Measurements from ENCODE around the gene LRBA. TPM values are rescaled to one million over a fixed set of nuclear protein-coding genes. Genes with fewer than 3 reads are reported as not detected.

Gene LRBA
- total RNA-seq, 5 donors from 2014 or later (not counting 1 experiment from before 2014, with no cell fraction given), result 56.1 to 81.7 (median 56.9) TPM

- Histone ChIP-seq H3K27me3 (replicated peaks in 1 of 2; ENCODE audit: control insufficient read depth in 2 of 2, extremely low read depth in 1 of 2, insufficient read depth in 2 of 2, low read length in 1 of 2) (no peaks in the 10 kb centered on the region), H3K36me3 (ENCODE audit: control insufficient read depth in 2 of 2, extremely low read depth in 1 of 2, insufficient read depth in 1 of 2, low read length in 1 of 2) (no peaks in the 10 kb centered on the region), H3K27ac (ENCODE audit: low read length) (no peak overlapping the region), H3K4me3 (ENCODE audit: control insufficient read depth in 1 of 2, extremely low read depth in 1 of 2, low read length in 1 of 2) (no peak overlapping the region), H3K4me1 (ENCODE audit: control insufficient read depth in 1 of 2, extremely low read depth in 1 of 2, insufficient read depth in 2 of 2, low read length in 2 of 2) (no peaks in the 10 kb centered on the region), H3K9me3 (no peaks in the 10 kb centered on the region)
- peaks cover 0 to 3% (median 2%) of the 10 kb centered on the region in 3 donors for H3K4me1 Mint-ChIP-seq
- ChIA-PET CTCF (no interaction called here), POLR2A (no interaction called here)
- DNase-seq (no peak), ATAC-seq (replicated peaks in 1 of 4) (no peak)
- no peaks in the 10 kb centered on the region for H3K27me3 Mint-ChIP-seq
- WGBS (ENCODE audit: insufficient coverage), result 40% methylated on average over 1 of the region's 2 CpGs
- no peaks in the 10 kb centered on the region for H3K9me3 Mint-ChIP-seq
- no peak overlapping the region for H3K4me3 Mint-ChIP-seq
- H3K27ac Mint-ChIP-seq, result no peak overlapping the region
- peaks cover 42% of the 10 kb centered on the region for H3K36me3 Mint-ChIP-seq
Observed at GRCh38 chr4:150694438-150694837, 320.6 kb downstream of the LRBA start.

GRCh38 chr4:150683775-150684350 is 331.2 kb downstream of the LRBA start:
- no peaks in the 10 kb centered on the region for H3K27me3 ChIP-seq (replicated peaks in 1 of 2; ENCODE audit: control insufficient read depth in 2 of 2, extremely low read depth in 1 of 2, insufficient read depth in 2 of 2, low read length in 1 of 2)
- CTCF ChIA-PET, result no interaction called here
- no peak for ATAC-seq (replicated peaks in 1 of 4)

GRCh38 chr4:150682126-150682525 is 333.0 kb downstream of the LRBA start:
- Histone ChIP-seq H3K4me1 (ENCODE audit: control insufficient read depth in 1 of 2, extremely low read depth in 1 of 2, insufficient read depth in 2 of 2, low read length in 2 of 2) (no peaks in the 10 kb centered on the region), H3K9me3 (no peaks in the 10 kb centered on the region), H3K27me3 (replicated peaks in 1 of 2; ENCODE audit: control insufficient read depth in 2 of 2, extremely low read depth in 1 of 2, insufficient read depth in 2 of 2, low read length in 1 of 2) (no peaks in the 10 kb centered on the region), H3K4me3 (ENCODE audit: control insufficient read depth in 1 of 2, extremely low read depth in 1 of 2, low read length in 1 of 2) (no peak overlapping the region), H3K36me3 (ENCODE audit: control insufficient read depth in 2 of 2, extremely low read depth in 1 of 2, insufficient read depth in 1 of 2, low read length in 1 of 2) (peaks cover 0 to 13% of the 10 kb centered on the region in 2 donors), H3K27ac (ENCODE audit: low read length) (no peak overlapping the region)
- ATAC-seq (replicated peaks in 1 of 4) (no peak), DNase-seq (no peak)
- Mint-ChIP-seq H3K4me1 (peaks cover 2 to 6% (median 2%) of the 10 kb centered on the region in 3 donors), H3K27ac (no peak overlapping the region), H3K9me3 (no peaks in the 10 kb centered on the region), H3K36me3 (peaks cover 41% of the 10 kb centered on the region), H3K27me3 (no peaks in the 10 kb centered on the region), H3K4me3 (no peak overlapping the region)
- 80% methylated on average over 1 of the region's 1 CpG for WGBS (ENCODE audit: insufficient coverage)
- ChIA-PET CTCF (no interaction called here), POLR2A (no interaction called here)

More at GRCh38 chr4:150683775-150684350, 331.2 kb downstream of the LRBA start:
- Mint-ChIP-seq H3K4me3 (no peak overlapping the region), H3K36me3 (peaks cover 43% of the 10 kb centered on the region), H3K27me3 (no peaks in the 10 kb centered on the region), H3K4me1 (peaks cover 5 to 10% (median 8%) of the 10 kb centered on the region in 3 donors), H3K27ac (no peak overlapping the region), H3K9me3 (no peaks in the 10 kb centered on the region)
- WGBS (ENCODE audit: insufficient coverage), result no CpG with 5 or more reads among the region's 2 CpGs
- Histone ChIP-seq H3K4me1 (ENCODE audit: control insufficient read depth in 1 of 2, extremely low read depth in 1 of 2, insufficient read depth in 2 of 2, low read length in 2 of 2) (no peaks in the 10 kb centered on the region), H3K4me3 (ENCODE audit: control insufficient read depth in 1 of 2, extremely low read depth in 1 of 2, low read length in 1 of 2) (no peak overlapping the region), H3K27ac (ENCODE audit: low read length) (no peak overlapping the region), H3K9me3 (no peaks in the 10 kb centered on the region), H3K36me3 (ENCODE audit: control insufficient read depth in 2 of 2, extremely low read depth in 1 of 2, insufficient read depth in 1 of 2, low read length in 1 of 2) (peaks cover 0 to 13% of the 10 kb centered on the region in 2 donors)
- POLR2A ChIA-PET, result no interaction called here
- DNase-seq, result no peak

DNA sequence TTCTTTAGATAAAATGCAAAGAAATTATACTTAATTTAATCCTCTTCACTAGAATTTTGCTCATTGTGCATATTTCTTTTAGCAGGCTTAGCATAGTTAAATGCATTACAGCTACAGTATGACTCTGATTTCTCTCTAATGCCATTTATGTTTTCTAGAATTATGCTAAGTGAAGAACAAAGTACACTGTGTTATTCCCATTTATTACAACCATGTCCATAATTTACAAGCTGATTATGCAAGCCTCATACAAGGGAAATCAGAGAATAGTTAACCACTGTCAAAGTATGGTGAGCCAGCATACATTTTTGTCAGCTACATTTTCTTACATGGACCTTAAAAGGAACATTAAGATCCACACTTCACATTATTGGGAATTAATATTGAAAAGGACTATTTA is 334.0 kb downstream of the LRBA start:
- H3K27me3 ChIP-seq (replicated peaks in 1 of 2; ENCODE audit: control insufficient read depth in 2 of 2, extremely low read depth in 1 of 2, insufficient read depth in 2 of 2, low read length in 1 of 2), result no peaks in the 10 kb centered on the region
- H3K27ac ChIP-seq (ENCODE audit: low read length), result no peak overlapping the region
- ATAC-seq (replicated peaks in 1 of 4) (no peak), DNase-seq (no peak)
- no peaks in the 10 kb centered on the region for H3K9me3 ChIP-seq
- H3K4me3 Mint-ChIP-seq, result no peak overlapping the region
- H3K4me3 ChIP-seq (ENCODE audit: control insufficient read depth in 1 of 2, extremely low read depth in 1 of 2, low read length in 1 of 2), result no peak overlapping the region
- peaks cover 0 to 13% of the 10 kb centered on the region in 2 donors for H3K36me3 ChIP-seq (ENCODE audit: control insufficient read depth in 2 of 2, extremely low read depth in 1 of 2, insufficient read depth in 1 of 2, low read length in 1 of 2)
- ChIA-PET POLR2A (no interaction called here), CTCF (interaction anchor here in 1 of 2 donors (0.6 kb wide), 1 partner anchor 15 kb away, joined by 3 read pairs; no protein-coding TSS in a partner anchor)
- H3K4me1 ChIP-seq (ENCODE audit: control insufficient read depth in 1 of 2, extremely low read depth in 1 of 2, insufficient read depth in 2 of 2, low read length in 2 of 2), result no peaks in the 10 kb centered on the region
- no peaks in the 10 kb centered on the region for H3K27me3 Mint-ChIP-seq
- H3K36me3 Mint-ChIP-seq, result peaks cover 42% of the 10 kb centered on the region
- no peak overlapping the region for H3K27ac Mint-ChIP-seq
- H3K4me1 Mint-ChIP-seq, result peaks cover 2 to 6% (median 2%) of the 10 kb centered on the region in 3 donors
- H3K9me3 Mint-ChIP-seq, result no peaks in the 10 kb centered on the region

DNA sequence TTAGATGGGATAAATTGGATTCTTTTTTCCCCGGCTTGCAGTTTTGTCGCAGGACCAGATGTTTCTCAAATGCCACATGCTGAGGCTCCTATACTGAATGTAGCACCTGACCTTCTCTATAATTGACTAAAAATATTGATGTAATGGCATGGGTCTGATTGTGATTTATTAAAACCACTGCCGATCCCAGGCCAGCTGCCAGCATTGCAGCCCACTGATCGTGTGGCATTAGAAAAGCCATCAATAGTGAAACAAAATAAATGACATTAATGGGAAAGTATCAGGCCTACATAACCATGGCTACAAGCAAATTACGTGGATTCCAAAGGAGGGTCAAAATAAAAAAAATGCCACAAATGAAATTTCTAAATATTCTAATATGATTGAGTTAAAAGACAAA is 334.4 kb downstream of the LRBA start:
- CTCF ChIA-PET, result interaction anchor here in 1 of 2 donors (0.6 kb wide), 1 partner anchor 186 kb away, joined by 6 read pairs; no protein-coding TSS in a partner anchor
- Mint-ChIP-seq H3K27ac (no peak overlapping the region), H3K27me3 (no peaks in the 10 kb centered on the region), H3K36me3 (peaks cover 38% of the 10 kb centered on the region), H3K4me1 (peaks cover 2 to 6% (median 2%) of the 10 kb centered on the region in 3 donors), H3K4me3 (no peak overlapping the region), H3K9me3 (no peaks in the 10 kb centered on the region)
- Histone ChIP-seq H3K4me1 (ENCODE audit: control insufficient read depth in 1 of 2, extremely low read depth in 1 of 2, insufficient read depth in 2 of 2, low read length in 2 of 2) (no peaks in the 10 kb centered on the region), H3K36me3 (ENCODE audit: control insufficient read depth in 2 of 2, extremely low read depth in 1 of 2, insufficient read depth in 1 of 2, low read length in 1 of 2) (peaks cover 0 to 11% of the 10 kb centered on the region in 2 donors), H3K9me3 (no peaks in the 10 kb centered on the region), H3K27me3 (replicated peaks in 1 of 2; ENCODE audit: control insufficient read depth in 2 of 2, extremely low read depth in 1 of 2, insufficient read depth in 2 of 2, low read length in 1 of 2) (no peaks in the 10 kb centered on the region), H3K27ac (ENCODE audit: low read length) (no peak overlapping the region), H3K4me3 (ENCODE audit: control insufficient read depth in 1 of 2, extremely low read depth in 1 of 2, low read length in 1 of 2) (no peak overlapping the region)
- ATAC-seq (replicated peaks in 1 of 4), result no peak
- DNase-seq, result no peak
- no CpG with 5 or more reads among the region's 5 CpGs for WGBS (ENCODE audit: insufficient coverage)
- POLR2A ChIA-PET, result no interaction called here

DNA sequence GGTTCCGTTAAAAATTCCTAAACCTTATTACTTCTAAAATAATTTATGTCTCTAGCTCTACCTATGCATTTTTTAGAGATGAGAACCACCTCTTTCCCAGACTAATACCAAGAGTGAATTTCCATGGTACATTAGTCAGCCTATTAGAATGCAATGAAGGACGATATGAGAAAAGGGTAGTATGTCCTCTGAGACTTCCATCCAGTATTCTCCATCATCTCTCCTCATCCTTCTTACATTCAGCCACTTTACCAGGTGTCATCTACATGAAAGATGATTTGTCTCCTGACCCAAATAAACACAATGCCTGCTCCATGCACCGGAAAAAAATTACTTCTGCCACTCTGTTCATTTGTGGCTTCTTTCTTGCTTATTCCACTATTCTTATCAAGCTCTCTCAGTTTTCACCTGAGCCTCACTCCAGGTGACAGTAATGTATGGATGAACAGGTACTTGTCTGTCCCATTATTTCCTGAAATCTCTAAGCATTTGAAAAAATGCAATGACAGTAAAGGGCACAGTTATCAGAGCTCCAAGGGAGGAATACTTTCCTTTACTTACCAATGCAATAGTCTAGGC is 335.2 kb downstream of the LRBA start:
- Histone ChIP-seq H3K4me1 (ENCODE audit: control insufficient read depth in 1 of 2, extremely low read depth in 1 of 2, insufficient read depth in 2 of 2, low read length in 2 of 2) (no peaks in the 10 kb centered on the region), H3K4me3 (ENCODE audit: control insufficient read depth in 1 of 2, extremely low read depth in 1 of 2, low read length in 1 of 2) (no peak overlapping the region), H3K27ac (ENCODE audit: low read length) (no peak overlapping the region), H3K36me3 (ENCODE audit: control insufficient read depth in 2 of 2, extremely low read depth in 1 of 2, insufficient read depth in 1 of 2, low read length in 1 of 2) (peaks cover 0 to 9% of the 10 kb centered on the region in 2 donors), H3K27me3 (replicated peaks in 1 of 2; ENCODE audit: control insufficient read depth in 2 of 2, extremely low read depth in 1 of 2, insufficient read depth in 2 of 2, low read length in 1 of 2) (no peaks in the 10 kb centered on the region), H3K9me3 (no peaks in the 10 kb centered on the region)
- no peak for DNase-seq
- Mint-ChIP-seq H3K4me3 (no peak overlapping the region), H3K36me3 (peaks cover 34% of the 10 kb centered on the region), H3K4me1 (peaks cover 2 to 6% (median 2%) of the 10 kb centered on the region in 3 donors), H3K9me3 (no peaks in the 10 kb centered on the region), H3K27ac (no peak overlapping the region), H3K27me3 (no peaks in the 10 kb centered on the region)
- ChIA-PET CTCF (interaction anchor here in 1 of 2 donors (0.6 kb wide), 1 partner anchor 187 kb away, joined by 6 read pairs; no protein-coding TSS in a partner anchor), POLR2A (no interaction called here)
- no CpG with 5 or more reads among the region's 3 CpGs for WGBS (ENCODE audit: insufficient coverage)
- ATAC-seq (replicated peaks in 1 of 4), result no peak
